A673 (cell line): Measurements from ENCODE around the gene CKM. TPM values are rescaled to one million over a fixed set of nuclear protein-coding genes. Genes with fewer than 3 reads are reported as not detected.

Source experiments
- BruUV-seq: library from RNA; stranded (reverse); fragments of 400-500 nt; replicated peaks from 2 replicates; lab custom pipeline; 2021; lab: Mats Ljungman, UMichigan
- CTCF ChIA-PET: fragments of 300-600 bp; sonication (Branson Sonifier 250); formaldehyde crosslinking; loops from one replicate; lab custom pipeline; 2022; ENCODE audit warnings: antibody characterized with exemption; lab: Charles Lee
- POLR2A ChIA-PET: fragments of 300-600 bp; sonication (Branson Sonifier 250); formaldehyde crosslinking; loops from one replicate; lab custom pipeline; 2022; ENCODE audit warnings: antibody characterized with exemption; ENCODE audit not compliant: low non-redundant PET; lab: Charles Lee
- DNase-seq: peaks from one replicate; pipeline ENCODE4 v3.0.0-alpha.2; 2015; ENCODE audit warnings: low spot score
- H3K27ac ChIP-seq: fragments of 200-600 bp; sonication (generic); 2 replicates; pipeline ENCODE4 v1.5.1; 2016; ENCODE audit warnings: mixed run types, low read depth, mild to moderate bottlenecking, mixed read lengths, antibody characterized with exemption, low read length; ENCODE audit not compliant: poor library complexity, severe bottlenecking
- H3K27me3 ChIP-seq: fragments of 200-600 bp; sonication (generic); replicated peaks from 2 replicates; pipeline ENCODE4 v1.6.1; 2017; ENCODE audit warnings: mixed run types, low read depth, mild to moderate bottlenecking, mixed read lengths, antibody characterized with exemption, low read length; ENCODE audit not compliant: insufficient read depth, poor library complexity
- H3K36me3 ChIP-seq: fragments of 200-600 bp; sonication (generic); 2 replicates; pipeline ENCODE4 v1.6.1; 2016; ENCODE audit warnings: mixed run types, mild to moderate bottlenecking, mixed read lengths, antibody characterized with exemption, low read length; ENCODE audit not compliant: insufficient read depth, poor library complexity, severe bottlenecking
- H3K4me1 ChIP-seq: fragments of 200-600 bp; sonication (generic); 2 replicates; pipeline ENCODE4 v1.6.1; 2017; ENCODE audit warnings: mixed run types, mild to moderate bottlenecking, mixed read lengths, antibody characterized with exemption, low read length; ENCODE audit not compliant: insufficient read depth, poor library complexity, severe bottlenecking
- H3K4me3 ChIP-seq: fragments of 200-600 bp; sonication (generic); 2 replicates; pipeline ENCODE4 v1.5.1; 2016; ENCODE audit warnings: low read depth, mixed run types, mild to moderate bottlenecking, mixed read lengths, low read length; ENCODE audit not compliant: poor library complexity, severe bottlenecking
- H3K9me3 ChIP-seq: fragments of 200-600 bp; sonication (generic); 2 replicates; pipeline ENCODE4 v1.6.1; 2016; ENCODE audit warnings: mixed run types, low read depth, mild to moderate bottlenecking, mixed read lengths, antibody characterized with exemption, low read length; ENCODE audit not compliant: poor library complexity, severe bottlenecking
- CTCF ChIP-seq: fragments of 300-800, 200-600 bp; sonication (generic); conservative IDR thresholded peaks from 2 replicates; pipeline ENCODE4 v1.5.1; 2017; ENCODE audit warnings: low read depth, mild to moderate bottlenecking, antibody characterized with exemption, low read length, moderate library complexity, mixed read lengths
- EZH2 ChIP-seq: fragments of 200-600 bp; sonication (generic); IDR thresholded peaks from 2 replicates; pipeline ENCODE4 v1.6.1; 2017; ENCODE audit warnings: borderline replicate concordance, low read depth, mild to moderate bottlenecking, mixed read lengths, antibody characterized with exemption, low read length; ENCODE audit not compliant: poor library complexity, severe bottlenecking
- intact Hi-C: fragments of 100-400 bp; cut with micrococcal nuclease; formaldehyde crosslinking; loops from one replicate; pipeline ENCODE4 v1.10.0; 2022; ENCODE audit not compliant: unreplicated experiment
- total RNA-seq: library from RNA; stranded (reverse); gene quantifications from 2 replicates; pipeline ENCODE4 v1.2.3, GENCODE V29; 2021

CKM gene
- total RNA-seq, 1 experiment from 2014 or later: not detected

GRCh38 chr19:45352471-45352870 is 29.8 kb upstream of the CKM start:
- ChIA-PET CTCF (no interaction called here), POLR2A (no interaction called here)
- TF ChIP-seq CTCF (no peak), EZH2 (no peak)
- BruUV-seq: no TSS peak
- no peaks in the 10 kb centered on the region for H3K4me1 ChIP-seq
- no peak for DNase-seq
- intact Hi-C loops: no loop called here
- H3K4me3 ChIP-seq: no peak overlapping the region
- no peaks in the 10 kb centered on the region for H3K27me3 ChIP-seq
- H3K9me3 ChIP-seq: no peaks in the 10 kb centered on the region
- H3K36me3 ChIP-seq: peaks cover 42% of the 10 kb centered on the region
- H3K27ac ChIP-seq: no peak overlapping the region

GRCh38 chr19:45352062-45352461 is 29.4 kb upstream of the CKM start:
- BruUV-seq: no TSS peak
- Histone ChIP-seq H3K27me3 (no peaks in the 10 kb centered on the region), H3K4me1 (no peaks in the 10 kb centered on the region), H3K36me3 (peaks cover 38% of the 10 kb centered on the region), H3K27ac (no peak overlapping the region), H3K9me3 (no peaks in the 10 kb centered on the region), H3K4me3 (no peak overlapping the region)
- TF ChIP-seq CTCF: no peak
- no peak for TF ChIP-seq EZH2
- DNase-seq: no peak
- intact Hi-C loops: no loop called here
- CTCF ChIA-PET: no interaction called here
- POLR2A ChIA-PET: no interaction called here

- no TSS peak for BruUV-seq
- TF ChIP-seq CTCF (no peak), EZH2 (no peak)
- no peak overlapping the region for H3K27ac ChIP-seq
- CTCF ChIA-PET: no interaction called here
- no peak for DNase-seq
- POLR2A ChIA-PET: no interaction called here
- H3K4me1 ChIP-seq: no peaks in the 10 kb centered on the region
- H3K36me3 ChIP-seq: peaks cover 32% of the 10 kb centered on the region
- no peaks in the 10 kb centered on the region for H3K9me3 ChIP-seq
- intact Hi-C loops: no loop called here
- no peaks in the 10 kb centered on the region for H3K27me3 ChIP-seq
- H3K4me3 ChIP-seq: no peak overlapping the region
Observed at GRCh38 chr19:45351401-45351952, 28.8 kb upstream of the CKM start.
